ENCODE results near the gene UBE2E2.

The UBE2E2 gene

GRCh38 chr3:23283625-23284024 lies 80.5 kb downstream of the UBE2E2 start:
- no peak for DNase-seq

GRCh38 chr3:23288286-23288685 lies 85.2 kb downstream of the UBE2E2 start:
- DNase-seq: no peak

- DNase-seq: no peak
These were observed 85.6 kb downstream of the UBE2E2 start for GRCh38 chr3:23288715-23289114.

GRCh38 chr3:23292432-23292831 lies 89.3 kb downstream of the UBE2E2 start:
- DNase-seq: no peak

GRCh38 chr3:23294770-23295387 lies 91.8 kb downstream of the UBE2E2 start:
- DNase-seq: no peak

- DNase-seq: no peak
These were observed 98.7 kb downstream of the UBE2E2 start for GRCh38 chr3:23301819-23302218.

- no peak for DNase-seq
These were observed 99.1 kb downstream of the UBE2E2 start for GRCh38 chr3:23302271-23302670.

- DNase-seq: no peak
These were observed 100.6 kb downstream of the UBE2E2 start for GRCh38 chr3:23303601-23304217.

- DNase-seq: no peak
These were observed 101.3 kb downstream of the UBE2E2 start for GRCh38 chr3:23304424-23304823.

- DNase-seq: no peak
These were observed 106.0 kb downstream of the UBE2E2 start for GRCh38 chr3:23308986-23309625.

GRCh38 chr3:23312866-23313265 lies 109.7 kb downstream of the UBE2E2 start:
- DNase-seq: no peak

GRCh38 chr3:23314981-23315762 lies 112.0 kb downstream of the UBE2E2 start:
- no peak for DNase-seq

- DNase-seq: no peak
These were observed 113.8 kb downstream of the UBE2E2 start for GRCh38 chr3:23316924-23317323.

- no peak for DNase-seq
These were observed 116.5 kb downstream of the UBE2E2 start for GRCh38 chr3:23319366-23320312.

- no peak for DNase-seq
These were observed 117.8 kb downstream of the UBE2E2 start for GRCh38 chr3:23320586-23321570.

- DNase-seq: peak in 1 of 2 donors; percentile 39
These were observed 121.6 kb downstream of the UBE2E2 start for GRCh38 chr3:23324745-23325144.

- peak in 1 of 2 donors; percentile 28 for DNase-seq
These were observed 122.4 kb downstream of the UBE2E2 start for GRCh38 chr3:23325466-23326065.

GRCh38 chr3:23329471-23330105 lies 126.5 kb downstream of the UBE2E2 start:
- peak; percentile 41 to 78 for DNase-seq

GRCh38 chr3:23330568-23330967 lies 127.4 kb downstream of the UBE2E2 start:
- no peak for DNase-seq

Data from inflammatory macrophage (primary cell).